Fibroblast of lung (primary cell): ENCODE data around the gene EIF5.

ENCODE experiments used
- EZH2 ChIP-seq: IDR thresholded peaks from 2 replicates; pipeline ENCODE4 v1.5.1; 2012; ENCODE audit warnings: low read length, control low read depth, mild to moderate bottlenecking; ENCODE audit errors: missing control alignments
- TF ChIP-seq, protein P1 (sequence below), 2 donors: IDR thresholded peaks in 1 of 2; conservative IDR thresholded peaks in 1 of 2; 1 replicate in 1 of 2; 2 replicates in 1 of 2; pipeline ENCODE4 v1.5.1; 2011 to 2012; ENCODE audit warnings: low read length in 2 of 2, control low read depth in 1 of 2, inconsistent platforms in 1 of 2, low read depth in 1 of 2, mild to moderate bottlenecking in 1 of 2

DNA sequence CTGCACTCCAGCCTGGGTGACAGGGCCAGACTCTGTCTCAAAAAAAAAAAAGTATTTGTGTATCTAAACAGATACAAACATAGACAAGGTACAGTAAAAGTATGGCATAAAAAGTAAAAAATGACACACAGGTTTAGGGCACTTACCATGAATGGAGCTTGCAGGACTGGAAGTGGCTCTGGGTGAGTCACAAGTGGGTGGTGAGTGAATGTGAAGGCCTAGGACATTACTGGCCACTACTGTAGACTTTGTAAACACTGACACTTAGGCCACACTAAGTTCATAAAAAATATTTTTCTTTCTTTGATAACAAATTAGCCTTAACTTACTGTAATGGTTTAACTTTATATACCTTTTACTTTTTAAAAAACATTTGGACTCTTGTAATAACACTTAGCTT lies 38.0 kb upstream of the EIF5 start:
- TF ChIP-seq, protein P1, sequence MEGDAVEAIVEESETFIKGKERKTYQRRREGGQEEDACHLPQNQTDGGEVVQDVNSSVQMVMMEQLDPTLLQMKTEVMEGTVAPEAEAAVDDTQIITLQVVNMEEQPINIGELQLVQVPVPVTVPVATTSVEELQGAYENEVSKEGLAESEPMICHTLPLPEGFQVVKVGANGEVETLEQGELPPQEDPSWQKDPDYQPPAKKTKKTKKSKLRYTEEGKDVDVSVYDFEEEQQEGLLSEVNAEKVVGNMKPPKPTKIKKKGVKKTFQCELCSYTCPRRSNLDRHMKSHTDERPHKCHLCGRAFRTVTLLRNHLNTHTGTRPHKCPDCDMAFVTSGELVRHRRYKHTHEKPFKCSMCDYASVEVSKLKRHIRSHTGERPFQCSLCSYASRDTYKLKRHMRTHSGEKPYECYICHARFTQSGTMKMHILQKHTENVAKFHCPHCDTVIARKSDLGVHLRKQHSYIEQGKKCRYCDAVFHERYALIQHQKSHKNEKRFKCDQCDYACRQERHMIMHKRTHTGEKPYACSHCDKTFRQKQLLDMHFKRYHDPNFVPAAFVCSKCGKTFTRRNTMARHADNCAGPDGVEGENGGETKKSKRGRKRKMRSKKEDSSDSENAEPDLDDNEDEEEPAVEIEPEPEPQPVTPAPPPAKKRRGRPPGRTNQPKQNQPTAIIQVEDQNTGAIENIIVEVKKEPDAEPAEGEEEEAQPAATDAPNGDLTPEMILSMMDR (conservative IDR thresholded peaks at IDR 0.05 in 1 of 2, IDR thresholded peaks at IDR 0.05 in 1 of 2; ENCODE audit: low read depth in 1 of 2, low read length in 2 of 2) = no peak
- TF ChIP-seq EZH2 = no peak
